ENCODE measurements around the gene TENT5C.

TENT5C gene

DNA sequence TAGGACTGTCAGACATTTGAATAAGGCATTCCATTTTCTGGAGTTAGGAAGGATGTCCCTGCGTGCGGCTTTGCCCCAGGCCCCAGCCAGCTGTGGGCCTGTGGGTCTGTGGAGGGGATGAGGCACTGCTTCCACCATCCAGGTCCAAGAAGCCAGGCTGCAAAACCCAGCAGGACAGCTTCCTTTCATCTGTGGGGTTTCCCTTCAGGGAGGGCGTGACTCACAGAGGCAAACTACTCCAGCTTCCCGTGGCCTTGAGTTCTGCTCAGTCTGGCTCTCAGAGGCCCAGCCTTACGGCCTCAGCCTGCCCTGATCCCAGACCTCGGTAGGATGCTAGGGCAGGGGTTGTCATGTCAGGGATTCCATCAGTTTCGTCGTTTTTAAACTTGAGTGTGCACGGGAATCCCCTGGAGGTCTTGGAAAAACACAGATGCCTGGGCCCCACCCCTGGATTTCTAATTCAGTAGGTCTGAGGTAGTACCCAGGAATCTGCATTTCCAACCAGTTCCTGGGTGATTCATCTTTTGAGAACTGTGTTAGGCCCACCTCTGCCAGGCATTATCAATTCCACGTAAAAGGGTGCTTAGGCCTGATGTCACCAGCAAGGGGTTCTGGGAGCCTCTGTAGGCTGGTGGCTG, 32.3 kb upstream of the TENT5C start:
- DNase-seq = peak; percentile 11

DNA sequence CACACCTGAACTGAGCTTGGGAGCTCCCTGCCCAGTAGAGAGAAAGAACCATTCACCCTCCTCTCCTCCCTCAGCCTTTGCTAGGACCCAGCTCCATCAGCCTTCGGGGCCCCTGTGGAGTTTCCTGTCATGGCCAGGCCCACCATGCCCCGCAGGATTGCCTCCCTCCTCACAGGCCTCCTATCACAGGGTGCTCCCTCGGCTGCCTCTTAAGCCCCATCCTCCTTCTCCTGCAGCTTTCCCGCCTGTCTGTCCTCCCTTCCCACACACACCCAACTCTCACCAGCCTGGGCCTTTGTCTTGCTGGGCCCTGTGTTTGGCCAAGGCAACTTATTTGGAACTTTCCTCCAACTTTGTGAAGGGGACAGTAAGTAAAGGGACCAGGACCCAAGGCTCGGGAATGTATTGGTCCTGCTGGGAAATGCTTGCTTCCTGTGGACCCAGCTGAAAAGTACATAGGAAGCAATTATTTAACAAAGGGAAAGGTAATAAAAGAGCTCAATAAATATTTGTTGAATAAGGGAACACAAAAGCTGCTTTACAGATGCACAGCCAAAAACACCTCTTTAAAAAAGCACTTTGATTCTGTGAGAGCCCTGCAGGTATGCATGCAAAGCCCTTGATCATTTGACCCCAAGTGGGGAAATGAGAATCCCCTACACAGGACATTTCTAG, 31.6 kb upstream of the TENT5C start:
- no peak for DNase-seq

DNA sequence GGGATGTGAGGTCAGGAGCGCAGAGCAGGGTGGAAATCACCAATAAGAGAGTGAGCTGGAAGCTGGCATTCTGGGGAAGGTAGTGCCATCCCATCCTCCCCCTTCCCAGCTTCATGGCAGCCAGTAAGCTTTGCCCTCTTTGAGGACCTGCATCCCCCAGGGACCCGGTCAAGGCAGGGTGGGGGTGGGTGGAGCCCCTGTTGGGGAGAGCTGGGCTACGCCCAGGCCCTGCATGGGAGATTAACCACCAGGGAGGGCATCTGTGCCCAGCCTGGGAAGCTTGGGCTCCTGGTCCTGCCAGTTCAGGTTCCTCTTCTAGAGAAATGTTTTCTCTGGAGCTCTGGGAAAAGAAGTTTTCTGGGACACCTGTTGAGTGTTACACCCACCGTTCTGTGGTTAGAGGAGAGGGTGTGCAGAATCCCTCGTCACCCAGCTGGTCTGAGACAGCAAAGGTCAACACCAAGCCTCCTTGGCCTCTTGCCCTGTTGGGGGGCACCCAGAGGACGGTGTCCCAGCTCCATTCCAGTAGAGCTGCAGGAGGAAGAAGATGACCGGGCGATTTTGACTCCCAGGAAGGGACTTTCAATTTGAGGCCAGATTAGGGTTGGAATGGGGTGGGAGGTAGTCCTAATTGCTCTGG, 30.1 kb upstream of the TENT5C start:
- DNase-seq = no peak

DNA sequence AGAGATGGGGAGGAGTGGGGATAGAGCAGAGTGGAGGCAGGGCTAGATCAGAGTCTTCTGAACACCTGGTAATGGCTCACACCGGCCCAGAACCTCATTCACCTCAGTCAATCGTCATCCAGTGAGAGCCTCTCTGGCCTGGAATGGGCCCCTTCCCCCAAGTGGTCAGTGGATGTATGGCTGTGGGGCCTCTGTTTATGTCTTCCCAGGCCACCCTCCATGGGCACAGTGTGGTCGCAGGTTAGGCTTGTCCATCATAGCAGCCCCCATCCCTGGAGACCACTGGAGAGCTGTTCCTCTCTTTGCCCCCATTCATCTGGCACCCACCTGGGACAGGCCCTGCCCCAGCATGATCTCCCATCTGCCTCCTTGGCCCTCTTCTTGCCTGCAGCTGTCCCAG, 29.6 kb upstream of the TENT5C start:
- no peak for DNase-seq

DNA sequence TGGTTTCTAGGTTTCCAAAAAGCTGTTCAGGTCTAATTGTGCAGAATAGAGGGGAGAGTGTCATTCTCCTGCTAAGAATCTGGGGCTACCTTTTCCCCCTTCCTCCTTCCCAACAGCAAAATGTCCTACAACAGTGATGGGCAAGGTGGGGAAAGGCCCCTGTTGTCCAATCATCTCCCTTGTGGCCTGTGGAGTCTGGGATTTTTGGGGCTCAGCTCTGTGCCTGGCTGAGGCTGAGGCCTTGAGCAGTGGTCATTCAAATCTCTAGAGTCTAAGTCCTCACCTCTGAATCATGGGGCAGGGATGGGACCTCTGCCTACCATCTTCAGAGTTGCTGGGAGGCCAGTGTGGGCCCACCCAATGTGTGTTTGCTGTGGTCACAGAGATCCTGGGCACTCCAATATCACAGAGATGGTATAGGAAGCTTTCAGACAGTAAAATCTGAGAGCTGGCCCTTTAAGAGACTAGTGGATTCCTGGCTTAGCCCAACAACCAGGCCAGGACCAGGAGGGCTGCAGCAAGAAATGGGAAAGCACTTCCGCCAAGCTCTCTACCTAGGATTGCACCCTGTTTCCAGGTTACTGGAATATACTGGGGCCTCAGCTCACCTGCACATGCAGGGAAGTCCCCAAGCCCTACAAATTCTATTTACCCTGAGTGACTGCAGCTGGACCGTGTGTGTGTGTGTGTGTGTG, 28.5 kb upstream of the TENT5C start:
- DNase-seq = no peak

DNA sequence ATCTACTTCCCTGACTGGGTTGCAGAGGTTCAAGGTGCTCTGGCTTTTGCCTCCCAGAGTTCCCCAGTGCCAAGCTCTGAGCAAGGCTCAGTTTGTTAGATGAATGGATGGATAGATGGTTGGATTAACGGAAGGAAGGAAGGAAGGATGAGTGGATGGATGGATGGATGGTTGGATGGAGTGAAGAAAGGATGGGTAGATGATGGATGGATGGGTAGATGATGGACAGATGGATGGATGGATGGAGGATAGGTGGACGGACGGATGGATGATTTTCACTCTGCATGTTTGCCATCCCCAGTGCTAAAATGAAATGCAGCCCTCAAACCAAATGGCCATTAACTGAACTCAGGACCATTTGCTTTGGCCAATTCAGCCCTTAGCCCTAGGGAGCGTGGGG, 27.4 kb upstream of the TENT5C start:
- DNase-seq = no peak

DNA sequence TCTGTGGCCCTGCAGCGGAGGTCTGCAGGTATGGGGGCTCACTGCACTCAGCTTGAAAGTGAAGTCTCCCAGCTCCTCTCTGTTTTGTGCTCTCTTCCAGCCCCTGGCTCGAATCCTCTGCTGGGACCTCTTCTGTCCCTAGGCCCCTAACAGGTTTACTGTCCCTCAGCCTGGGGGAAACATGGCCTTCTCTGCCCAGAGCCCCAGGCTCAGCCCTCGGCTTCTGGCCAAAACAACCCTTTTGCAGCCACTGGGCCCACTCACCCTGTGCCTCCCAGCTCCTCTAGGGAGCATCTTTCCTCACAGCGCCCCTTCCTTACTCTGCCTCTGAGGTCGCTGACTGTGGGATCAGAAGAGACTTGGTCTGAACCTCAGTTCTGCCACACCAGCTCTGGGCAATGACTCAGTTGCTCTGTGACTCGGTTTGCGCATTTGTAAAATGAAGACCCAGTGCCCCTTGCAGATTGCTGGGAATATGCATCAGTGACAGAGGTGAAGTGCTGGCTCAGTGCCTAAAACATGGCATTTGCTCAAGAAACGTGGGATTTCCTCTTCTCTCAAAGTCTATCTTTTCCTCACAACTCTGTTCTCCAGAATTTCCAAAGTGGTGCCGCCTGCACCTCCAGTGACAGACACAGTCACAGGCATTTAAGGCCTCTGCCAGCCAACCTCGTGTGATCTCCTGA, 26.5 kb upstream of the TENT5C start:
- no peak for DNase-seq

DNA sequence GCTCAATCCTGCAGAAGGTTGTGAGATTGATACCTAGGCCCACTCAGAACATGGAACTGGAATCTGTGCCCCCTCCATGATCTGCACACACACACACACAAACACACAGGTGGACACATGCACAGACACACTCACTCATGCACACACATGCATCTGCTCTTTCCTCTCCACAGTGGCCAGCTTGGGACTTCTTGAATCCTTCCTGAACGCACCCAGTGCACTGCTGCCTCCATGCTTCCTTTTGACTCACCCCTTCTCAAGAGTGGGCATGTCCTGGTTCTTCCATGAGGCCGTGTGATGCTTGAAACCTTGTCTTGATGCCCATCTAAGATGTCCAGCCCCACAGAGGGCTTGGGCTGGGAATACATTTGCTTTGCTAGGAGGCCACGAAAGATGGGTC, 25.4 kb upstream of the TENT5C start:
- no peak for DNase-seq

DNA sequence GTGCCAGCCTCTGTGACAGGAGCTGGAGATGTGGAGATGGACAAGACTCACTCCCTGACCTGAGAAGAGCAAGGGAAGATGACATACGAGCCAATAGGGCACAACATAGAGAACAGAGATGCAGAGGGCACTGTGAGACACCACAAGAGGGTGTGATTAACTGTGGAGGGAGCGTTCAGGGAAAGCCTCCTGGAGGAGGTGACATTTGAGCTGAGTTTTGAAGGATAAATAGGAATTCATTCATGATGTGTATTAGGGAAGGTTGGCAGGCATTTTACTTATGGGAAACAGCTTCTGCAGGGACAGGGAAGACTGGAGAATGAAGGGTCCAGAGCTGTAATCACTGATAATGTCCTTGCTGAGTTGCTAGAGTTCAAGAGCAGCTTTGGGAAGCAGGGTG, 25.0 kb upstream of the TENT5C start:
- DNase-seq = no peak

DNA sequence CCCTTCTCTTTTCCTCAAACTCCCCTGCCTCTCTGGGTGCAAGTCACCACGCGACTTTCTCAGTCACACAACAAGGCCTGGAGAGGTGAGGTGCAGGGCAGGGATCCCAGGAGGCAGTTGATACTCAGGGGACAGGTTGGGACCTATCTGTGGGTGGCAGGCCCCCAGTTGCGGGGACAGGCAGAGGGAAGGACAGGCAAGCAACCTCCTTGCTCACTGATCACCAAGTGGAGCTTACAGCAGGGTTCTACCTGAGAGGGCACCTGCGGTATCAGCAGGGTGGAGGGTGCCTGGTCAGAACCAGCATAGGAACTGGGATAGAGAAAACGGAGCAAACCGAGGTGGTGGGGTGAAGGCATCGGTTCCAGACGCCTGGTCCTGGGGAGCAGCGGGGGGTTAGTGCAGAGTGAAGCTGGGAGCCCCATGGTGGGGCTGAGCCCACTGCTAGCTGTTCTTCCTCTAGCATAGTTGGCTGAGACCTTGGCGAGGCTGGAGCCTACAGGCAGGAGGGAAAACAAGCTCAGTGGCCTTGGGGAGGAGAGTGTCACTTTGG, 24.4 kb upstream of the TENT5C start:
- DNase-seq = no peak

DNA sequence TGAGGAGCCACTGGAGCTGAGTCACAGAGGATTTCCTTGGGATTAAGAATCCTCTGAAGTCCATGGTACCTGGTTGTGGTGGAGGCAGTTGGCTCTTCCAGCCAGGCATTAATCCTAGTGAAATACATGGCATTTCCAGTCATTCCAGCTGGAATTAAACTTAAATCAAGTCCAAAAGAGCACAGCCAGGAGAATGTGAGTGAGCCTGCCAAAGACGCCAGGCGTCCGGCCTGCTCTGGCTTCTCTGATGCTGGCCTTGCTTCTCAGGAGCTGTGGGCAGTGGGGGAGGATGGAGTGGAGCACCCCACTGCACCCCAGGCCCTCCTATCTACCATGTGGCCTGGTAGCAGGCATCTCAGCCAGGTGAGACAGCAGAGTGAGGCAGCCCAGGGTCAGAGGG, 23.4 kb upstream of the TENT5C start:
- no peak for DNase-seq

DNA sequence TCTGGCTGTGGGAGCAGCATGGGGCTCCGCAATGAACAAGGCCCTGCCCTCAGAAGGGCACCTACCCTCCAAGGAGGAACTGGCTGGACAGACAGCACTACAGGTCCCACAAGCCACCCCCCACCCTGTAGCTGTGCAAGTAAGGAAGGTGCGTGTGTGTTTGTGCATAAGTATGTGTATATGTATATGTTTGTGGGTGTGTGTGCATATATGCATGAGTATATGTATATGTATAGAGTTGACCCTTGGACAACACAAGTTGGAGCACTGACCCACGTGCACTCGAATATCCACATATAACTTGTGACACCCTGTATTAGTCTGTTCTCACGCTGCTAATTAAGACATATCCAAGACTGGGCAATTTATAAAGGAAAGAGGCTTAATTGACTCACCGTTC, 22.6 kb upstream of the TENT5C start:
- no peak for DNase-seq

DNA sequence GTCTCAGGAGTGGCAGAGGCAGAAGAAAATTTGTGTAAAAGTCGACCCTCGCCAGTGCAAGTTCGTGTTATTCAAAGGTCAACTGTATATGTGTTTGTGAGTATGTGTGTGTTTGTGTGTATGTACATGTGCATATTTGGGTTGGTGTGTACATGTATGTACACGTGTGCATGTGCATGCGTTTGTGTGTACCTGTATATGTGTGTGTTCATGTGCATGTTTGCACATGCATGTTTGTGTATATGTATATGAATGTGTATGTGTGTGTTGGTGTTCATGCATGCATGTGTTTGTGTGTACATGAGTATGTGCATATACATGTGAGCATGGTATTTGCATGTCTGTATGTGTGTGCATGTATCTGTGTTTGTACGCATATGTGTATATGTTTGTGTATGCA, 21.7 kb upstream of the TENT5C start:
- DNase-seq = no peak

DNA sequence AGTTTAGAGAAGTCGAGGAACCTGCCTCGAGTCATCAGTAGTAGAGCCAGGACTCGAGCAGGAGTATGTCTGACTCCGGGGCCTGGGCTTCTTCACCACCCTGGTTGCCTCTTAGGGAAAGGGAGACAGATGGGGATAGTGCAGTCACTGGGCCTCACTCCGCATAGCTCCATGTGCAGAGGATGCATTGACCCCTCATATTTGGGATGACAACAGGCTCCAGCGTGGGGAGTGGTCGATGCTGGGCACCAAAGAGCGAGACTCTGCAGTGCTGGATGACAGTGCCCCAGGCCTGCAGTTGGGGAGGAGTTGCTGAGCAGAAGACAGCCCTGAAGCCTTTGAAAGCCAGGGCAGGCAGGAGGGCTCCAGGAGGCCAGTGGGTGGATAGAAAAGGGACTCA, 20.8 kb upstream of the TENT5C start:
- DNase-seq = no peak

DNA sequence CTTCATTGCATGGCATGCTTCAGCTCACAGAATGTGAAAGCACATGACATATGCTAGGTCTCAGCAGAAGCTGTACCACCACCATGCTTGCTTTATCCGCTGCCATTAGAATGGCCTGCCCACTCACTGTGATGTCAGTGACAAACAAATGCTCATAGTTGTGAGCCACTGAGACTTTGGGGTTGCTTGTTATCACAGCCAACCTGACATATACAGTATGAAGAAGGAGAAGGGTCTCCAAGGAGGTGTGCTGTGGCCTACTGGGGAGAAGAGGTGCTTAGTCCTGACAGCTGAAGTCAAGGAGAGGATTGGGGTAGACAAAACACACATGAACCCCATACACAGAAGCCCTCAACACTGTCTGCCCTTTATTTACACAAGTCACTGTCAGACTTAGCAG, 19.5 kb upstream of the TENT5C start:
- no peak for DNase-seq

DNA sequence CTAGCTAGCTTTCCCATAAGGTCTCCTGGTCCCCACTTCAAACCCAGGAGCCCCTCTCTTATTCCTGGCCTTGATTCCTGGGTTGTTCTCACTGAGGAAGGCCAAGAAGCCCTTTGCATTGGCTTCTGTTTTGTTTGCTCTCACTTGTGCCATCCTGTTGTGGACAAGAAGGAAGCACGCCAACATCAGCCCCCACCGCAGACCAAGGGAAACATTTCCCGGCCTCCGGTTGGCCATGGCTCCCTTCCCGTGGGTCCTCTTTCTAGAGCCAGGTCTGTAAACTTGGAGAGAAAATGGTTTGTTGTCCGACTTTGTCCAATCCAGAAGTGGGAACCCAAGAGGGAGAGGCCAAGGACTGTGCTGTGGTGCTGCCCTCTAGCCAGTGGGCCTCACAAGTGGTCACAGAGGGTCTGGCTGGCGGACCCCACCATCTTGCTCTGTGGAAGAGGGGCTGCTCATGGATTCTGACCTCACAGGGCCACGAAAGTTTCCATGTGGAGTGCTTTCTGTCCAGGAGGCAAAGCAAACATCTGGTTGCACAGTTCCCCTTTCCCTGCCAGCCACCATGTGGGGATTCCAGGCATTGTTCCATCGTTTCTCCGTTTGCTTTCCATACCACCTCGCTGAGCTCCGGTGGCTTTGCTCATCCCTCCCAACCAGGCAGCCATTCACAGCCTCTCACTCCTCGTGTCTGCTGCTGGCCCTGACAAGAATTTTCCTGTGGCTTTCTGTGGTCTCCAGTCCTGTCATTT, 18.9 kb upstream of the TENT5C start:
- peak; percentile 23 for DNase-seq

DNA sequence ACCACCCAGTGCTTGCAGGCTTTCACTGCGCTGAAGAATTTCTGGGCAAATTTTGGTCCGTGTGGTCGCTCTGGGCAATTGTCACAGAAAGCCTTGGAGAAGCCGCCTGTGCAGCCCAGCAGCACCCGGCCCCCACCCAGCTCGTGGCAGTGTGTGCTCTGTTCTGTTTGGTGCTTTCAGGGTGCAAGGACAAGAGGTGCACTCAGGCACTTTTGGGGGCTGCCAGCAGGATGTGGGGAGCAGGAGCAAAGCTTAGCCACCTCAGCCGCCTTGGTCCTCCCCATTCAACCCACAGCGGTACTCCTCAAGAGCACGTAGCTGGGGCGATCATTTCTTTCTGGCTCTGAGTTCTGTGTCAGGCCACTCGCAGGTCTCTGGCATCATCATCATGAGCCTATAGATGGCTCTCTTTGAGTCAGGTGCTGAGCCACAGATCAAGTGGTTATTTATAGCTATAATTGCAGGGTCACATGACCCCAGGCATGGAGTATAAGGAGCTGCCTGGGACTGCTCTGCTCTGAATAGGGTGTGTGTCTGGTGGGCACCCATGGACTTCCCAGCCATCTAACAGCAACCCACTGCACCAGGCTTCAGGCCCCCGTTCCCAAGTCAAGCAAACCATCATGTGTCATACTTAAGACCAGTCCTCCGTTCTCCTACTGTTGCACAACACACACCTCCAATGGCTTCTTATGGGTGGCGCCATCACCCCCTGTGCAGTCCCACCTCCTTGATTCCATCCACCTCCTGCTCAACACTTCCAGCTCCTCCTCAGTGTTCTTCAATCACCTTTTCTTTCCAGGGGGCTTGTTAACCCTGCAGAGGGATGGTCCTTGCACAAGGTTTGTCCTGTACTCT, 18.1 kb upstream of the TENT5C start:
- no peak for DNase-seq

DNA sequence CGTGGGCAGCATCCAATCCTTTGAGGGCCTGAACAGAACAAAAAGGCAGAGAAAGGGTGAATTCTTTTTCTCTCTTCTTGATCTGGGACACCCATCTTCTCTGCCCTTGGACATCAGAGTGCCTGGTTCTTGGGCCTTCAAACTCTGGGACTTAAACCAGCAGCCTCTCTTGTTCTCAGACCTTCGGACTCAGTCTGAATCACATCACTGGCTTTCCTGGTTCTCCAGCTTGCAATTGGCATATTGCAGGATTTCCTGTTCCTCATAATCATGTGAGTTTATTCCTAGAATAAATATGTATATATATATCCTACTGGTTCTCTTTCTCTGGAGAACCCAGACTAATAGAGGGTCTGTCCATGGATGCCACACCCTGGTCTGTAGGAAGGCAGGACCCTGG, 16.3 kb upstream of the TENT5C start:
- no peak for DNase-seq

DNA sequence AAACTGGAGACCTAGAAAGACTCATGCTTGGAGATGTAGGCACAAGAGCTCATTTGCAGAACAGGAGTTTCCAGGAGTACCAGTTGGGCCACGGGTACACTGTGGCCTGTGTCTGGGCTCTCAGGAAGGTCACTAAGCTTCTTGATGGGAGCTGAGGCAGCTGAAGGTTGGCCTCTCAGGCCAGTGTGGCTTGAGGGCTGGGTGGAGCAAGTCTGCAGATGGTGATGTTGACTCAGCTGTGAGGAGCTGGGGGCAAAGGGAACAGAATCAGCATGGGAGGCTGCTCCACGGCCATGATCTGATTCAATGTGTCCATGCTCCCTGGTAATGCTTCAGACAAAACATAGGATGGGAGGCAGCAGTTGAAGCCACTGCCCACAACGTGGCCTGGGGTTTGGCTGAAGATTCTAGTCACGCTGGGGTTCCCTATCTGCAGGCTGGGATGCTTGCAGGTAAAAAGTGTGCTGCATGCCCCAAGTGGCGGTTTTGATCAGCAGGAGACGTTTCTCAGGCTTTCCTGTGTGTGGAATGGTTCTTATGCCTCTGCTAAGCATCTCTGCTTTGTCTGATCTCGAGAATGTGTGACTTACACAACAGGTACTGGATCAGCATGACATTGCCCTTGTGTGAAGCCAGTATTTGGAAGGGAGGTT, 15.4 kb upstream of the TENT5C start:
- DNase-seq = no peak

DNA sequence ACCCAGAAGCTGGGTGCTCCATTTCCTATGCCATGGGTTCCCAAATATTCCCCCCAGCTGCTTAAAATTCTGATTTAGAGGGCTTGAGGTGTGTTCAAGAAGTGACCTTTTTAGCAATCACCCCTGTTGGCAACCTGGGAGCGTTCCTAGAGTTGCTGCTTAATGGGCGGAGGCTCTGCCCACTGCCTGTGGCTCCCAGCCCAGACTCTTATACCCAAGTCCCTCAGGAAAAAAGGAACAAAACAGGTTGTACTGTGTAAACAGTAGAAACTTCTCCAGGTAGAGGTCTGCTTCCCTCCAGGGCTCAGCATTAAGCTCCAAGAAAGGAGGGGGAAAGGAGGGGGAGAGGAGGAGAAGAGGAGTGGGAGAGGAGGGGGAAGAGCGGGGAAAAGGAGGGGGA, 14.6 kb upstream of the TENT5C start:
- DNase-seq = no peak

DNA sequence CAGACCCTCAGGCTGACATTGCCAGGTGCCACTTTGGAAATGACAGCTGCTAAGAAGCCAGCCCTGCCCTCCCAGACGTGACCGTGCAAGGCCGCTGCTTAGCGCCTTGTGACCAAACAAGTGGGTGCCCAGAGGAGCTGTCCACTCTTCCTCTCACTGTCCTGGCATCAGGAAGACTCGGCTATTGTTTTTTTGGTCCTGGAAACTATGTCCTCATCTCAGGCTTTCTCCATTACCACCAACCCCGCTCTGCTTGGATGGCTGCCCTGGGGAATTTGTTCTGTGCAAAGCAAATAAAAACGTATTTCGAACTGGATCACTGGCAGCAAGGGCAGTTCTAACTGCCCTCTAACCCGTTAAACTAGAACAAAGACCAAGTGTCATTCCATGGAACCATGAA, 13.7 kb upstream of the TENT5C start:
- DNase-seq = no peak
